NCI-H146 treated with DMSO at 0.1 percent for 48 hours (cell line): ENCODE measurements around the gene TSSK2.
A peak's percentile ranks its signal among the peaks of the same experiment; 100 is the strongest.

ENCODE experiments used
- DNase-seq: peaks from one replicate; lab custom pipeline; 2025; ENCODE audit not compliant: unreplicated experiment; lab: John Stamatoyannopoulos, UW

TSSK2 gene

GRCh38 chr22:19167106-19167869 is 36.2 kb downstream of the TSSK2 start:
- no peak for DNase-seq

GRCh38 chr22:19168088-19168890 is 37.2 kb downstream of the TSSK2 start:
- DNase-seq, result peak; percentile 78

- no peak for DNase-seq
Measured at GRCh38 chr22:19169002-19169946, 38.2 kb downstream of the TSSK2 start.

GRCh38 chr22:19169947-19170318 is 38.8 kb downstream of the TSSK2 start:
- DNase-seq, result no peak

GRCh38 chr22:19172213-19173046 is 41.3 kb downstream of the TSSK2 start:
- no peak for DNase-seq

- DNase-seq, result no peak
Measured at GRCh38 chr22:19173047-19174035, 42.2 kb downstream of the TSSK2 start.

GRCh38 chr22:19174106-19175025 is 43.3 kb downstream of the TSSK2 start:
- no peak for DNase-seq

GRCh38 chr22:19175026-19175601 is 44.0 kb downstream of the TSSK2 start:
- DNase-seq, result no peak

- DNase-seq, result no peak
Measured at GRCh38 chr22:19175602-19176174, 44.6 kb downstream of the TSSK2 start.

- no peak for DNase-seq
Measured at GRCh38 chr22:19176175-19176643, 45.1 kb downstream of the TSSK2 start.

- DNase-seq, result no peak
Measured at GRCh38 chr22:19176732-19177131, 45.6 kb downstream of the TSSK2 start.

- DNase-seq, result no peak
Measured at GRCh38 chr22:19177164-19178064, 46.3 kb downstream of the TSSK2 start.

- DNase-seq, result no peak
Measured at GRCh38 chr22:19178065-19178656, 47.1 kb downstream of the TSSK2 start.

- peak; percentile 17 for DNase-seq
Measured at GRCh38 chr22:19178657-19179496, 47.8 kb downstream of the TSSK2 start, which contains the start of gene SLC25A1. Gene SLC25A1 (minus strand): TSS chr22:19178736. CDS start chr22:19178673, 63 bp downstream.
